HepG2 (cell line): ENCODE measurements around the gene SLC22A13. TPM values are rescaled to one million over a fixed set of nuclear protein-coding genes. Genes with fewer than 3 reads are reported as not detected.

ENCODE experiments used
- ATAC-seq: fragments of 200-7000 bp; cut with Tn5 transposase; 3 replicates; pipeline ENCODE4 v1.9.1; 2020; ENCODE audit warnings: mild to moderate bottlenecking, moderate library complexity
- BruUV-seq: library from RNA; stranded (reverse); fragments of 400-500 nt; replicated peaks from 2 replicates; lab custom pipeline; 2021; lab: Mats Ljungman, UMichigan
- CTCF ChIA-PET: fragments of 300-600 bp; formaldehyde crosslinking; extraction: SDS; loops from one replicate; lab custom pipeline; 2021; ENCODE audit warnings: low total read pairs, inconsistent platforms, low intra/inter-chr PET ratio; lab: Yijun Ruan, JAX
- POLR2A ChIA-PET: fragments of 350-600 bp; sonication (Branson Sonifier 250); formaldehyde crosslinking; loops from one replicate; lab custom pipeline; 2020; ENCODE audit warnings: antibody characterized with exemption, inconsistent platforms; lab: Yijun Ruan, JAX
- DNase-seq: peaks from one replicate; pipeline ENCODE4 v3.0.0-alpha.2; 2015; ENCODE audit warnings: low spot score
- FAIRE-seq: peaks from 3 replicates; lab custom pipeline; 2011; peaks lifted over from hg19 to GRCh38; lab: Jason Lieb, UNC
- H2AFZ ChIP-seq: one replicate; pipeline ENCODE4 v1.6.1; 2011; ENCODE audit warnings: low read length, inconsistent platforms
- H3K27ac ChIP-seq: fragments of 300-600 bp; 3 replicates; pipeline ENCODE4 v1.8.0; 2011; ENCODE audit warnings: mixed run types, mild to moderate bottlenecking, mixed read lengths, low read length, inconsistent platforms; ENCODE audit not compliant: insufficient read depth; ENCODE audit errors: extremely low read length
- H3K27me3 ChIP-seq, 2 experiments: fragments of 200-600 bp in 1 of 2; 2 replicates in 1 of 2; 3 replicates in 1 of 2; pipeline versions ENCODE4 v1.6.0 to v1.8.0; 2011; ENCODE audit warnings: low read length in 2 of 2, mild to moderate bottlenecking in 2 of 2, moderate library complexity in 2 of 2, inconsistent platforms in 1 of 2; ENCODE audit not compliant: insufficient read depth in 2 of 2, control insufficient read depth in 1 of 2
- H3K36me3 ChIP-seq, 2 experiments: fragments of 200-600 bp in 1 of 2; replicated peaks in 1 of 2; 2 replicates in 1 of 2; 3 replicates in 1 of 2; pipeline versions ENCODE4 v1.5.1 to v1.8.0; 2011; ENCODE audit warnings: low read length in 2 of 2, inconsistent platforms in 1 of 2; ENCODE audit not compliant: insufficient read depth in 2 of 2, control insufficient read depth in 1 of 2
- H3K4me1 ChIP-seq: 2 replicates; pipeline ENCODE4 v1.5.1; 2012; ENCODE audit warnings: low read length, inconsistent platforms; ENCODE audit not compliant: insufficient read depth
- H3K4me2 ChIP-seq: 2 replicates; pipeline ENCODE4 v1.6.0; 2011; ENCODE audit warnings: low read depth, low read length, inconsistent platforms
- H3K4me3 ChIP-seq, 3 experiments: fragments of 200-600 bp in 1 of 3; sonication (generic), shearing (Covaris generic) in 1 of 3; replicated peaks in 1 of 3; 2 replicates each; pipeline ENCODE4 v1.5.1; 2011 to 2016; ENCODE audit warnings: low read length in 3 of 3, inconsistent platforms in 2 of 3, low read depth in 2 of 3, mild to moderate bottlenecking in 2 of 3, control low read depth in 1 of 3, mixed read lengths in 1 of 3; ENCODE audit not compliant: insufficient read depth in 1 of 3
- H3K79me2 ChIP-seq: one replicate; pipeline ENCODE4 v1.6.1; 2011; ENCODE audit warnings: low read length, inconsistent platforms; ENCODE audit not compliant: insufficient read depth
- H3K9ac ChIP-seq: 2 replicates; pipeline ENCODE4 v1.6.0; 2011; ENCODE audit warnings: mild to moderate bottlenecking, low read depth, low read length, inconsistent platforms; ENCODE audit not compliant: insufficient read depth
- H3K9me3 ChIP-seq: 2 replicates; pipeline ENCODE4 v1.5.1; 2012; ENCODE audit warnings: mild to moderate bottlenecking, low read length
- H4K20me1 ChIP-seq: 2 replicates; pipeline ENCODE4 v1.6.0; 2011; ENCODE audit warnings: inconsistent platforms, mild to moderate bottlenecking, low read length, moderate library complexity; ENCODE audit not compliant: insufficient read depth
- CEBPG ChIP-seq: IDR thresholded peaks from 2 replicates; pipeline ENCODE4 v1.6.1; 2016
- KAT7 ChIP-seq: IDR thresholded peaks from 2 replicates; pipeline ENCODE4 v1.6.1; 2018; ENCODE audit warnings: borderline replicate concordance, missing compliant biosample characterization
- KDM1A ChIP-seq: IDR thresholded peaks from 2 replicates; pipeline ENCODE4 v1.6.1; 2016; ENCODE audit warnings: missing compliant biosample characterization
- KDM2A ChIP-seq: sonication (generic); formaldehyde crosslinking; IDR thresholded peaks from 2 replicates; pipeline ENCODE4 v1.4.0; 2020; ENCODE audit warnings: low read depth, missing genetic modification reagents, borderline replicate concordance
- PLRG1 ChIP-seq: fragments of 450-650 bp; conservative IDR thresholded peaks from 2 replicates; pipeline ENCODE4 v1.6.1; 2016
- SOX5 ChIP-seq: IDR thresholded peaks from 2 replicates; pipeline ENCODE4 v1.6.1; 2016; ENCODE audit warnings: borderline replicate concordance
- SP2 ChIP-seq: sonication (generic); formaldehyde crosslinking; IDR thresholded peaks from 2 replicates; pipeline ENCODE4 v1.5.1; 2020; ENCODE audit warnings: mild to moderate bottlenecking, missing genetic modification reagents
- STAT5B ChIP-seq: sonication (generic); formaldehyde crosslinking; IDR thresholded peaks from 2 replicates; pipeline ENCODE4 v1.4.0; 2020; ENCODE audit warnings: missing genetic modification reagents
- TSC22D2 ChIP-seq: sonication (generic); formaldehyde crosslinking; IDR thresholded peaks from 2 replicates; pipeline ENCODE4 v1.5.1; 2020; ENCODE audit warnings: missing genetic modification reagents, mild to moderate bottlenecking, borderline replicate concordance
- YY1 ChIP-seq: IDR thresholded peaks from 2 replicates; pipeline ENCODE4 v1.6.1; 2011; ENCODE audit warnings: low read length, low read depth, moderate library complexity, mild to moderate bottlenecking; ENCODE audit not compliant: insufficient read depth, insufficient replicate concordance
- ZBTB42 ChIP-seq: sonication (generic); formaldehyde crosslinking; IDR thresholded peaks from 2 replicates; pipeline ENCODE4 v1.5.0; 2020; ENCODE audit warnings: mild to moderate bottlenecking, missing genetic modification reagents
- ZNF160 ChIP-seq: sonication (generic); formaldehyde crosslinking; IDR thresholded peaks from 2 replicates; pipeline ENCODE4 v1.8.0; 2022; ENCODE audit warnings: mild to moderate bottlenecking, inconsistent platforms, missing genetic modification reagents
- ZNF569 ChIP-seq: sonication (generic); formaldehyde crosslinking; IDR thresholded peaks from 2 replicates; pipeline ENCODE4 v1.5.0; 2020; ENCODE audit warnings: mild to moderate bottlenecking, missing genetic modification reagents, moderate library complexity, borderline replicate concordance
- ZNF619 ChIP-seq: sonication (generic); formaldehyde crosslinking; IDR thresholded peaks from 2 replicates; pipeline ENCODE4 v1.4.0; 2020; ENCODE audit warnings: mild to moderate bottlenecking, missing genetic modification reagents
- ZSCAN9 ChIP-seq: IDR thresholded peaks from 2 replicates; pipeline ENCODE4 v1.6.1; 2016; ENCODE audit warnings: borderline replicate concordance
- WGBS: methylation state at CpG from one replicate; pipeline ENCODE4 v1.1.6; 2017; ENCODE audit warnings: low lambda C conversion rate; 5-methylcytosine and 5-hydroxymethylcytosine counted together
- in situ Hi-C: cut with HindIII; loops from 2 replicates; pipeline ENCODE4 v1.10.0; 2017; ENCODE audit warnings: low pct_unique_long_range_greater_than_20kb; ENCODE audit not compliant: extremely low pct_ligation_motif_present
- intact Hi-C: fragments of 100-400 bp; cut with micrococcal nuclease; formaldehyde crosslinking; loops from one replicate; pipeline ENCODE4 v1.10.0; 2022; ENCODE audit not compliant: unreplicated experiment
- polyA plus RNA-seq, 8 experiments: library from polyadenylated mRNA; depleted of rRNA in 3 of 8; stranded (reverse) in 7 of 8; unstranded in 1 of 8; fragments of >200 nt; fragmentation: Illumina TruSeq in 4 of 8; extraction: Trizol in 4 of 8; gene quantifications; 2 replicates each; pipeline versions ENCODE4 v1.2.1 to v1.2.3, GENCODE V29; 2011 to 2016; ENCODE audit warnings: low read depth in 4 of 8, missing spikeins in 1 of 8, mixed read lengths in 1 of 8; ENCODE audit not compliant: insufficient read depth in 1 of 8
- total RNA-seq, 5 experiments: library from RNA; depleted of rRNA; stranded (reverse); fragments of >200 nt; fragmentation: Illumina TruSeq; extraction: Trizol; gene quantifications; 2 replicates each; pipeline ENCODE4 v1.2.3, GENCODE V29; 2016; ENCODE audit warnings: low read depth in 1 of 5
- TF ChIP-seq, protein P1 (sequence below): sonication (generic); formaldehyde crosslinking; conservative IDR thresholded peaks from 2 replicates; pipeline ENCODE4 v1.4.0; 2020; ENCODE audit warnings: mild to moderate bottlenecking, missing genetic modification reagents, moderate library complexity

SLC22A13 gene
- total and polyA plus RNA-seq, 2 of the 13 experiments (the other 11 are each of a cell fraction or from before 2014, with no cell fraction given) = 0.20 TPM; not detected in 1

DNA sequence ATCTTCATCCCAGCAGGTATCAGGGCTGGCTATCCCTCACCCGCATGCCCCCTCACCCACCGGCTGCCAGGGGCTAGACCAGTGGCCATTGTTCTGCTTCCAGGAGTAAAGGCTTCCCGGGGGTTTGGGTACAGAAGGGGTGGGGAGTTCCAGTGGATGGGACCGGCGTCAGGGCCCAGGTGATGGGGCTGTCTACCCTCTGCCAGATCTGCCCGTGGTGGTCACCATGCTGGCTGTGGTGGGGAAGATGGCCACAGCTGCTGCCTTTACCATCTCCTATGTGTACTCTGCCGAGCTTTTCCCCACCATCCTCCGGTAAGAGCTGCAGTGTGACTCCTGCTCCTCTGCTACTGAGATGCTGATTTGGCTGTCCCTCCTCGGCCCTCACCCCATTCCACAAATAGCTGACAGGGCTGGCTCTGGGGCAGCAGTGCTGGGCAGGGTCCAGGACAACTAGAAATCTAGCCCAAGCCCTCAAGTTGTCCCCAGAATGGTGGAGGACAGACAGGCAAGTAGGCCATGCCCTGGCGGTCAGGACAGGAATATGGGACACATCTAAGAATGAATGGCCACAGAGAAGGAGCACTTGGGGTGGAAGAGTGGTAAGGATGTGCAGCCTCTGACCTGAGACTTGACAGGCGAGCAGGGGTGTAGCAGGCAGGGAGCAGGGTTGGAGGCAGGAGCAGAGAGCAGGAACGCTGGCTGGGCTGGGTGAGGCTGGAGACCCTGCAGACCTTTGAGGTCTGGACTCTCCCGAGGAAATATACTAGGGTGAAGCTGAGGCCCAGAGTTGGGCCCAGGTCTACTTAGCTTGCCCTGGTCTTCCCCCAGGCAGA, 10.7 kb downstream of the SLC22A13 start:
- ChIA-PET POLR2A (no interaction called here), CTCF (no interaction called here)
- H3K4me1 ChIP-seq = no peaks in the 10 kb centered on the region
- in situ Hi-C loops = loop anchor here (10.0 kb wide), 1 partner anchor 161 kb away; no protein-coding TSS in a partner anchor
- 46% methylated on average over 10 of the region's 13 CpGs for WGBS
- no peak overlapping the region for H3K4me2 ChIP-seq
- ATAC-seq (peak; percentile 19; the same call in 2 of the 3 replicates), FAIRE-seq (no peak), DNase-seq (no peak)
- H3K79me2 ChIP-seq = no peaks in the 10 kb centered on the region
- H2AFZ ChIP-seq = no peak overlapping the region
- TF ChIP-seq ZNF569 (CRISPR knock-in tag) = no peak
- TF ChIP-seq KDM2A (CRISPR knock-in tag) = no peak
- no peak for TF ChIP-seq KDM1A (CRISPR knock-in tag)
- no peak for TF ChIP-seq ZNF619 (CRISPR knock-in tag)
- TF ChIP-seq SP2 = no peak
- no peak for TF ChIP-seq PLRG1
- no peak for TF ChIP-seq ZBTB42 (CRISPR knock-in tag)
- no peak for TF ChIP-seq TSC22D2 (CRISPR knock-in tag)
- TF ChIP-seq YY1 = no peak
- no peak for TF ChIP-seq SOX5 (CRISPR knock-in tag)
- TF ChIP-seq, protein P1, sequence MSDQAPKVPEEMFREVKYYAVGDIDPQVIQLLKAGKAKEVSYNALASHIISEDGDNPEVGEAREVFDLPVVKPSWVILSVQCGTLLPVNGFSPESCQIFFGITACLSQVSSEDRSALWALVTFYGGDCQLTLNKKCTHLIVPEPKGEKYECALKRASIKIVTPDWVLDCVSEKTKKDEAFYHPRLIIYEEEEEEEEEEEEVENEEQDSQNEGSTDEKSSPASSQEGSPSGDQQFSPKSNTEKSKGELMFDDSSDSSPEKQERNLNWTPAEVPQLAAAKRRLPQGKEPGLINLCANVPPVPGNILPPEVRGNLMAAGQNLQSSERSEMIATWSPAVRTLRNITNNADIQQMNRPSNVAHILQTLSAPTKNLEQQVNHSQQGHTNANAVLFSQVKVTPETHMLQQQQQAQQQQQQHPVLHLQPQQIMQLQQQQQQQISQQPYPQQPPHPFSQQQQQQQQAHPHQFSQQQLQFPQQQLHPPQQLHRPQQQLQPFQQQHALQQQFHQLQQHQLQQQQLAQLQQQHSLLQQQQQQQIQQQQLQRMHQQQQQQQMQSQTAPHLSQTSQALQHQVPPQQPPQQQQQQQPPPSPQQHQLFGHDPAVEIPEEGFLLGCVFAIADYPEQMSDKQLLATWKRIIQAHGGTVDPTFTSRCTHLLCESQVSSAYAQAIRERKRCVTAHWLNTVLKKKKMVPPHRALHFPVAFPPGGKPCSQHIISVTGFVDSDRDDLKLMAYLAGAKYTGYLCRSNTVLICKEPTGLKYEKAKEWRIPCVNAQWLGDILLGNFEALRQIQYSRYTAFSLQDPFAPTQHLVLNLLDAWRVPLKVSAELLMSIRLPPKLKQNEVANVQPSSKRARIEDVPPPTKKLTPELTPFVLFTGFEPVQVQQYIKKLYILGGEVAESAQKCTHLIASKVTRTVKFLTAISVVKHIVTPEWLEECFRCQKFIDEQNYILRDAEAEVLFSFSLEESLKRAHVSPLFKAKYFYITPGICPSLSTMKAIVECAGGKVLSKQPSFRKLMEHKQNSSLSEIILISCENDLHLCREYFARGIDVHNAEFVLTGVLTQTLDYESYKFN (CRISPR knock-in tag) = no peak
- no peak for TF ChIP-seq ZNF160 (CRISPR knock-in tag)
- TF ChIP-seq KAT7 (CRISPR knock-in tag) = no peak
- no peak for TF ChIP-seq CEBPG (CRISPR knock-in tag)
- no peak for TF ChIP-seq ZSCAN9 (CRISPR knock-in tag)
- TF ChIP-seq STAT5B (CRISPR knock-in tag) = no peak
- peaks cover 1 to 13% of the 10 kb centered on the region in 2 experiments; a peak in 2 of 5 replicates for H3K27me3 ChIP-seq
- H3K36me3 ChIP-seq = no peaks in the 10 kb centered on the region
- H3K9ac ChIP-seq = no peak overlapping the region
- intact Hi-C loops = no loop called here
- no peaks in the 10 kb centered on the region for H3K9me3 ChIP-seq
- no peak overlapping the region for H3K4me3 ChIP-seq
- no peak overlapping the region for H3K27ac ChIP-seq
- no peaks in the 10 kb centered on the region for H4K20me1 ChIP-seq
- no TSS peak for BruUV-seq
